Measurements from ENCODE around the gene PTPRM. TPM values are rescaled to one million over a fixed set of nuclear protein-coding genes. Genes with fewer than 3 reads are reported as not detected.

The PTPRM gene
- total and polyA plus RNA-seq, 2 of the 8 experiments (the other 6 are each of a cell fraction or from before 2014, with no cell fraction given) = 4.1 to 7.0 TPM

- TF ChIP-seq RNF2 (IDR thresholded peaks at IDR 0.05; ENCODE audit: borderline replicate concordance, low read depth, low read length, missing control alignments, poor library complexity, severe bottlenecking) (no peak), SIX5 (IDR thresholded peaks at IDR 0.05; ENCODE audit: low read depth, low read length) (no peak), KDM4A (IDR thresholded peaks at IDR 0.05; ENCODE audit: low read depth, low read length, severe bottlenecking) (no peak), POU5F1 (IDR thresholded peaks at IDR 0.05; ENCODE audit: low read depth, low read length) (no peak)
Measured at GRCh38 chr18:7645756-7646155, 78.6 kb downstream of the PTPRM start (continued).
